Chondrocyte (in vitro differentiated cells): ENCODE data around the gene KLHL40. TPM values are rescaled to one million over a fixed set of nuclear protein-coding genes. Genes with fewer than 3 reads are reported as not detected.

Experiments used
- DNase-seq: peaks from one replicate; pipeline ENCODE4 v3.0.0; 2021; ENCODE audit warnings: mixed read lengths, low spot score
- H3K27ac Mint-ChIP-seq: one replicate; pipeline ENCODE4 v1.8.0; 2021; ENCODE audit warnings: mild to moderate bottlenecking, moderate library complexity, mixed read lengths; ENCODE audit not compliant: unreplicated experiment
- H3K27me3 Mint-ChIP-seq: 2 replicates; pipeline ENCODE4 v1.8.0; 2021; ENCODE audit warnings: low read depth, mixed read lengths
- H3K36me3 Mint-ChIP-seq: 2 replicates; pipeline ENCODE4 v1.8.0; 2021; ENCODE audit warnings: low read depth, mixed read lengths
- H3K4me1 Mint-ChIP-seq: 2 replicates; pipeline ENCODE4 v1.8.0; 2021; ENCODE audit warnings: low read depth, mild to moderate bottlenecking, mixed read lengths
- H3K4me3 Mint-ChIP-seq: one replicate; pipeline ENCODE4 v1.8.0; 2021; ENCODE audit warnings: mild to moderate bottlenecking, moderate library complexity, mixed read lengths; ENCODE audit not compliant: unreplicated experiment
- H3K9me3 Mint-ChIP-seq: 2 replicates; pipeline ENCODE4 v1.8.0; 2021; ENCODE audit warnings: low read depth, mixed read lengths
- CTCF ChIP-seq: fragments of 200-600 bp; sonication (generic); IDR thresholded peaks from 2 replicates; pipeline ENCODE4 v1.5.0; 2021; ENCODE audit warnings: antibody characterized with exemption, mild to moderate bottlenecking, moderate library complexity
- total RNA-seq: library from RNA; stranded (reverse); gene quantifications from 3 replicates; pipeline ENCODE4 v1.2.1, GENCODE V29; 2021

Gene KLHL40
- total RNA-seq, 1 donor from 2014 or later: not detected

GRCh38 chr3:42658771-42659390 lies 26.5 kb upstream of the KLHL40 start:
- H3K4me3 Mint-ChIP-seq: no peak overlapping the region
- H3K4me1 Mint-ChIP-seq: peaks cover 20% of the 10 kb centered on the region
- no peak for TF ChIP-seq CTCF
- no peak for DNase-seq
- no peaks in the 10 kb centered on the region for H3K27me3 Mint-ChIP-seq
- H3K9me3 Mint-ChIP-seq: no peaks in the 10 kb centered on the region
- no peak overlapping the region for H3K27ac Mint-ChIP-seq
- H3K36me3 Mint-ChIP-seq: peaks cover 18% of the 10 kb centered on the region

DNA sequence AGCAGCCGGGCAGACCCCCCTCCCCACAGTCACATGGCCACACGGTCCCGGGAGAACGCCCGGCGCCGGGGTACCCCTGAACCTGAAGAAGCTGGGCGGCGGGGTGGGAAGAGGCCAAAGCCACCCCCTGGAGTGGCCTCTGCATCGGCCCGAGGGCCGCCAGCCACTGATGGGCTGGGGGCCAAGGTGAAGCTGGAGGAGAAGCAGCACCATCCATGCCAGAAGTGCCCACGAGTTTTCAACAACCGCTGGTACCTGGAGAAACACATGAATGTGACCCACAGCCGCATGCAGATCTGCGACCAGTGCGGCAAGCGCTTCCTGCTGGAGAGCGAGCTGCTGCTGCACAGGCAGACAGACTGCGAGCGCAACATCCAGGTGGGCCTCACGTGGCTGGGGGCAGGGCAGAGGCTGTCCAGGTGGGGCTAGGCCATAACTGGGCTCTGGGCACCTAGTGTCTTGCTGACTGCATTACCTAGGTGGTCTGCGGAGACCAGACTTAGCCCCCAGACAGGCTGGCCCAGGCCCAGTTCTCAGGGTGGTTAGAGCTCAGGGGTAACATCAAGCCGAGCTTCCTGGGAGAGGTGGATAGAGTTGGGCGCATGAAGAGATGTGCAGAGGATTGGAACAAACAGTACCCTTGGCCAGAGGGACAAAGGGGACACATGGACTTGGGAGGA lies 25.7 kb upstream of the KLHL40 start:
- no peaks in the 10 kb centered on the region for H3K9me3 Mint-ChIP-seq
- H3K27me3 Mint-ChIP-seq: no peaks in the 10 kb centered on the region
- H3K36me3 Mint-ChIP-seq: peaks cover 18% of the 10 kb centered on the region
- H3K4me1 Mint-ChIP-seq: peaks cover 20% of the 10 kb centered on the region
- no peak overlapping the region for H3K4me3 Mint-ChIP-seq
- H3K27ac Mint-ChIP-seq: peak overlapping the region; percentile 38
- no peak for TF ChIP-seq CTCF
- DNase-seq: no peak

- Mint-ChIP-seq H3K27ac (peak overlapping the region; percentile 38), H3K4me1 (peaks cover 18% of the 10 kb centered on the region), H3K9me3 (no peaks in the 10 kb centered on the region), H3K36me3 (peaks cover 18% of the 10 kb centered on the region), H3K27me3 (no peaks in the 10 kb centered on the region), H3K4me3 (no peak overlapping the region)
- TF ChIP-seq CTCF: no peak
- DNase-seq: no peak
These were observed 25.1 kb upstream of the KLHL40 start for GRCh38 chr3:42660131-42660715.

DNA sequence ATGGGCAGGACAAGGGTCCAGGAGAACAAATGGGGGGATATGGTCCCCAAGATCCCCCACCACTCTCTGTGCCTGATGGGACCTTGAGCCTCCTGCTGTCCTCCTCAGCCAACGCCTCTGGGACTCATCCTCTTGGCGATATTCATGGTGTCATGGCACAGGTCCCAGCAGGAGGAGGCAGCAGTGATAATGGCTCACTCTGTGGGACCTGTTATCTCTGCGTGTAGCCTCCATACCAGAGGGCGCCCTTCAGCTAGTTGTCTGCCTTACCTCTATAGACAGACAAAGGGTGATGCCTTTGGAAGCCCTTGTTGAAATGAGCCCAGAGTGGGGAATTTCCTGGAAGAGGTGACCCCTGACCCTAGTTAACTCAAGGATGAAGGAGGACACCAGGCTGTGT lies 24.4 kb upstream of the KLHL40 start:
- Mint-ChIP-seq H3K36me3 (peaks cover 18% of the 10 kb centered on the region), H3K4me3 (no peak overlapping the region), H3K27ac (no peak overlapping the region)

More for the DNA sequence above, 24.4 kb upstream of the KLHL40 start:
- Mint-ChIP-seq H3K4me1 (peaks cover 11% of the 10 kb centered on the region), H3K27me3 (no peaks in the 10 kb centered on the region), H3K9me3 (no peaks in the 10 kb centered on the region)
- no peak for DNase-seq
- TF ChIP-seq CTCF: peak; percentile 13
